Activated CD8-positive, alpha-beta memory T cell treated with anti-CD3 and anti-CD28 coated beads for 4 hours (primary cell): ENCODE results near the gene SLC22A23.
"Not testable (repeated sequence)": the region's sequence is repeated elsewhere in the genome, so short reads cannot be mapped to it uniquely, and the experiment has no call there.

Experiments
- DNase-seq, 2 donors: peaks; one replicate each; pipeline ENCODE4 v3.0.0-alpha.2; 2020; ENCODE audit warnings: low read depth in 2 of 2

Gene SLC22A23

GRCh38 chr6:3267162-3267561 is 189.7 kb downstream of the SLC22A23 start:
- DNase-seq: no peak

- no peak for DNase-seq
Measured at GRCh38 chr6:3266170-3266569, 190.7 kb downstream of the SLC22A23 start.

- no peak for DNase-seq
Measured at GRCh38 chr6:3265671-3266070, 191.2 kb downstream of the SLC22A23 start.

- no peak for DNase-seq
Measured at GRCh38 chr6:3264356-3264755, 192.5 kb downstream of the SLC22A23 start.

GRCh38 chr6:3263096-3263495 is 193.8 kb downstream of the SLC22A23 start:
- DNase-seq: no peak

- no peak for DNase-seq
Measured at GRCh38 chr6:3261921-3262320, 194.9 kb downstream of the SLC22A23 start.

GRCh38 chr6:3261518-3261820 is 195.4 kb downstream of the SLC22A23 start:
- no peak for DNase-seq

- DNase-seq: no peak
Measured at GRCh38 chr6:3260772-3261517, 195.9 kb downstream of the SLC22A23 start.

GRCh38 chr6:3260296-3260695 is 196.6 kb downstream of the SLC22A23 start:
- DNase-seq: no peak

- no peak for DNase-seq
Measured at GRCh38 chr6:3259491-3259958, 197.3 kb downstream of the SLC22A23 start.

GRCh38 chr6:3258720-3259490 is 197.9 kb downstream of the SLC22A23 start, which contains the start of gene PSMG4:
TSS of gene PSMG4 (plus strand) at chr6:3258947. CDS start at chr6:3259023, 76 bp downstream.
- DNase-seq: peak; percentile 88 to 90

GRCh38 chr6:3258201-3258600 is 198.6 kb downstream of the SLC22A23 start:
- DNase-seq: no peak

- DNase-seq: no peak
Measured at GRCh38 chr6:3253597-3253961, 203.3 kb downstream of the SLC22A23 start.

GRCh38 chr6:3252861-3253596 is 203.8 kb downstream of the SLC22A23 start:
- DNase-seq: no peak

- DNase-seq: no peak
Measured at GRCh38 chr6:3252369-3252768, 204.5 kb downstream of the SLC22A23 start.

- DNase-seq: peak; percentile 66 to 67
Measured at GRCh38 chr6:3251462-3252314, 205.2 kb downstream of the SLC22A23 start.

- no peak for DNase-seq
Measured at GRCh38 chr6:3250231-3250675, 206.6 kb downstream of the SLC22A23 start.

- DNase-seq: no peak
Measured at GRCh38 chr6:3249821-3250220, 207.0 kb downstream of the SLC22A23 start.

- no peak for DNase-seq
Measured at GRCh38 chr6:3247255-3248146, 209.3 kb downstream of the SLC22A23 start.

- DNase-seq: no peak
Measured at GRCh38 chr6:3245216-3245615, 211.6 kb downstream of the SLC22A23 start.

GRCh38 chr6:3244832-3245161 is 212.1 kb downstream of the SLC22A23 start:
- DNase-seq: not testable (repeated sequence)
